HepG2 (cell line): ENCODE measurements around the gene VDAC1. TPM values are rescaled to one million over a fixed set of nuclear protein-coding genes. Genes with fewer than 3 reads are reported as not detected.
A peak's percentile ranks its signal among the peaks of the same experiment; 100 is the strongest.

Experiments used
- CAMTA2 ChIP-seq: sonication (generic); formaldehyde crosslinking; IDR thresholded peaks from 2 replicates; pipeline ENCODE4 v1.4.0; 2020; ENCODE audit warnings: mild to moderate bottlenecking, missing genetic modification reagents, borderline replicate concordance
- CHD4 ChIP-seq: fragments of 200-600 bp; sonication (generic); IDR thresholded peaks from 2 replicates; pipeline ENCODE4 v1.7.0; 2017; ENCODE audit warnings: mild to moderate bottlenecking, low read length, borderline replicate concordance
- CREBL2 ChIP-seq: sonication (generic); formaldehyde crosslinking; IDR thresholded peaks from 2 replicates; pipeline ENCODE4 v1.8.1; 2023; ENCODE audit warnings: missing genetic modification reagents, mild to moderate bottlenecking, borderline replicate concordance
- ELK4 ChIP-seq: sonication (generic); formaldehyde crosslinking; IDR thresholded peaks from 2 replicates; pipeline ENCODE4 v1.9.0; 2021; ENCODE audit warnings: missing genetic modification reagents, borderline replicate concordance
- KDM2A ChIP-seq: sonication (generic); formaldehyde crosslinking; IDR thresholded peaks from 2 replicates; pipeline ENCODE4 v1.4.0; 2020; ENCODE audit warnings: low read depth, missing genetic modification reagents, borderline replicate concordance
- NAIF1 ChIP-seq: sonication (generic); formaldehyde crosslinking; IDR thresholded peaks from 2 replicates; pipeline ENCODE4 v1.5.0; 2020; ENCODE audit warnings: mild to moderate bottlenecking, missing genetic modification reagents, borderline replicate concordance
- NFE2 ChIP-seq: sonication (generic); formaldehyde crosslinking; IDR thresholded peaks from 2 replicates; pipeline ENCODE4 v1.4.0; 2020; ENCODE audit warnings: missing genetic modification reagents
- PCBP2 ChIP-seq: fragments of 200-400 bp; formaldehyde crosslinking; optimal IDR thresholded peaks from 2 replicates; pipeline ENCODE3; 2018; ENCODE audit warnings: low read length, low read depth; ENCODE audit not compliant: poor library complexity, severe bottlenecking
- PPARG ChIP-seq: conservative IDR thresholded peaks from 2 replicates; pipeline ENCODE4 v1.6.1; 2016; ENCODE audit warnings: missing biosample characterization, missing genetic modification reagents
- SCMH1 ChIP-seq: sonication (generic); formaldehyde crosslinking; IDR thresholded peaks from 2 replicates; pipeline ENCODE4 v1.9.0; 2021; ENCODE audit warnings: missing genetic modification reagents, mild to moderate bottlenecking, borderline replicate concordance
- SOX5 ChIP-seq: IDR thresholded peaks from 2 replicates; pipeline ENCODE4 v1.6.1; 2016; ENCODE audit warnings: borderline replicate concordance
- SSRP1 ChIP-seq: IDR thresholded peaks from 2 replicates; pipeline ENCODE4 v1.6.1; 2016; ENCODE audit warnings: control low read depth
- THRA ChIP-seq: sonication (generic); formaldehyde crosslinking; IDR thresholded peaks from 2 replicates; pipeline ENCODE4 v1.4.0; 2020; ENCODE audit warnings: missing genetic modification reagents, borderline replicate concordance
- TMF1 ChIP-seq: sonication (generic); formaldehyde crosslinking; IDR thresholded peaks from 2 replicates; pipeline ENCODE4 v1.8.1; 2022; ENCODE audit warnings: low read depth, missing genetic modification reagents
- ZBTB14 ChIP-seq: sonication (generic); formaldehyde crosslinking; IDR thresholded peaks from 2 replicates; pipeline ENCODE4 v1.4.0; 2020; ENCODE audit warnings: missing genetic modification reagents
- ZBTB3 ChIP-seq: sonication (generic); formaldehyde crosslinking; IDR thresholded peaks from 2 replicates; pipeline ENCODE4 v1.4.0; 2020; ENCODE audit warnings: low read depth, mild to moderate bottlenecking, moderate library complexity, missing genetic modification reagents, borderline replicate concordance
- ZFP91 ChIP-seq: sonication (generic); formaldehyde crosslinking; IDR thresholded peaks from 2 replicates; pipeline ENCODE4 v1.9.0; 2022; ENCODE audit warnings: missing genetic modification reagents, mild to moderate bottlenecking, borderline replicate concordance
- ZFY ChIP-seq: sonication (generic); formaldehyde crosslinking; IDR thresholded peaks from 2 replicates; pipeline ENCODE4 v1.4.0; 2020; ENCODE audit warnings: missing genetic modification reagents
- ZNF224 ChIP-seq: sonication (generic); formaldehyde crosslinking; IDR thresholded peaks from 2 replicates; pipeline ENCODE4 v1.5.0; 2020; ENCODE audit warnings: mild to moderate bottlenecking, missing genetic modification reagents
- ZNF274 ChIP-seq: sonication (generic); formaldehyde crosslinking; IDR thresholded peaks from 2 replicates; pipeline ENCODE4 v1.5.1; 2020; ENCODE audit warnings: mild to moderate bottlenecking, missing genetic modification reagents
- ZNF430 ChIP-seq: sonication (generic); formaldehyde crosslinking; IDR thresholded peaks from 2 replicates; pipeline ENCODE4 v1.9.0; 2021; ENCODE audit warnings: mild to moderate bottlenecking, missing genetic modification reagents
- ZNF670 ChIP-seq: sonication (generic); formaldehyde crosslinking; IDR thresholded peaks from 2 replicates; pipeline ENCODE4 v1.8.0; 2022; ENCODE audit warnings: mild to moderate bottlenecking, missing genetic modification reagents, borderline replicate concordance
- ZSCAN22 ChIP-seq: sonication (generic); formaldehyde crosslinking; IDR thresholded peaks from 2 replicates; pipeline ENCODE4 v1.4.0; 2020; ENCODE audit warnings: mild to moderate bottlenecking, missing genetic modification reagents
- polyA plus RNA-seq, 8 experiments: library from polyadenylated mRNA; depleted of rRNA in 3 of 8; stranded (reverse) in 7 of 8; unstranded in 1 of 8; fragments of >200 nt; fragmentation: Illumina TruSeq in 4 of 8; extraction: Trizol in 4 of 8; gene quantifications; 2 replicates each; pipeline versions ENCODE4 v1.2.1 to v1.2.3, GENCODE V29; 2011 to 2016; ENCODE audit warnings: low read depth in 4 of 8, missing spikeins in 1 of 8, mixed read lengths in 1 of 8; ENCODE audit not compliant: insufficient read depth in 1 of 8
- total RNA-seq, 5 experiments: library from RNA; depleted of rRNA; stranded (reverse); fragments of >200 nt; fragmentation: Illumina TruSeq; extraction: Trizol; gene quantifications; 2 replicates each; pipeline ENCODE4 v1.2.3, GENCODE V29; 2016; ENCODE audit warnings: low read depth in 1 of 5

VDAC1 gene
- total and polyA plus RNA-seq, 2 of the 13 experiments (the other 11 are each of a cell fraction or from before 2014, with no cell fraction given): 112 to 380 TPM

GRCh38 chr5:134003817-134004625 is 754 bp downstream of the VDAC1 start (continued):
- TF ChIP-seq CAMTA2 (CRISPR knock-in tag) (no peak), ZNF224 (CRISPR knock-in tag) (no peak), KDM2A (CRISPR knock-in tag) (peak; percentile 33; the same call in 1 of the 2 replicates), SCMH1 (CRISPR knock-in tag) (no peak), THRA (CRISPR knock-in tag) (no peak), ZNF274 (no peak), ZFP91 (no peak), NAIF1 (CRISPR knock-in tag) (no peak), CHD4 (no peak), ZFY (CRISPR knock-in tag) (peak; percentile 84), CREBL2 (0 out of 2 replicates have a peak, but pooled peaks have one; percentile 19), PCBP2 (no peak), ZBTB14 (CRISPR knock-in tag) (no peak), ZNF670 (CRISPR knock-in tag) (no peak; the same call in 1 of the 2 replicates), NFE2 (CRISPR knock-in tag) (no peak), SSRP1 (CRISPR knock-in tag) (no peak), ZBTB3 (CRISPR knock-in tag) (no peak), SOX5 (CRISPR knock-in tag) (no peak), ZNF430 (0 out of 2 replicates have a peak, but pooled peaks have one; percentile 22), ZSCAN22 (CRISPR knock-in tag) (0 out of 2 replicates have a peak, but pooled peaks have one; percentile 34), ELK4 (CRISPR knock-in tag) (no peak), PPARG (CRISPR knock-in tag) (no peak), TMF1 (CRISPR knock-in tag) (peak; percentile 41; the same call in 1 of the 2 replicates)
